GM18511 (cell line): ENCODE measurements around the gene C3orf52.
"Not testable (repeated sequence)": the region's sequence is repeated elsewhere in the genome, so short reads cannot be mapped to it uniquely, and the experiment has no call there.

Experiments used
- ATAC-seq: cut with Tn5 transposase; IDR thresholded peaks from one replicate; pipeline ENCODE4 v1.9.1; 2021; ENCODE audit warnings: mild to moderate bottlenecking, moderate library complexity; ENCODE audit not compliant: unreplicated experiment

Gene C3orf52, protein sequence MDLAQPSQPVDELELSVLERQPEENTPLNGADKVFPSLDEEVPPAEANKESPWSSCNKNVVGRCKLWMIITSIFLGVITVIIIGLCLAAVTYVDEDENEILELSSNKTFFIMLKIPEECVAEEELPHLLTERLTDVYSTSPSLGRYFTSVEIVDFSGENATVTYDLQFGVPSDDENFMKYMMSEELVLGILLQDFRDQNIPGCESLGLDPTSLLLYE

DNA sequence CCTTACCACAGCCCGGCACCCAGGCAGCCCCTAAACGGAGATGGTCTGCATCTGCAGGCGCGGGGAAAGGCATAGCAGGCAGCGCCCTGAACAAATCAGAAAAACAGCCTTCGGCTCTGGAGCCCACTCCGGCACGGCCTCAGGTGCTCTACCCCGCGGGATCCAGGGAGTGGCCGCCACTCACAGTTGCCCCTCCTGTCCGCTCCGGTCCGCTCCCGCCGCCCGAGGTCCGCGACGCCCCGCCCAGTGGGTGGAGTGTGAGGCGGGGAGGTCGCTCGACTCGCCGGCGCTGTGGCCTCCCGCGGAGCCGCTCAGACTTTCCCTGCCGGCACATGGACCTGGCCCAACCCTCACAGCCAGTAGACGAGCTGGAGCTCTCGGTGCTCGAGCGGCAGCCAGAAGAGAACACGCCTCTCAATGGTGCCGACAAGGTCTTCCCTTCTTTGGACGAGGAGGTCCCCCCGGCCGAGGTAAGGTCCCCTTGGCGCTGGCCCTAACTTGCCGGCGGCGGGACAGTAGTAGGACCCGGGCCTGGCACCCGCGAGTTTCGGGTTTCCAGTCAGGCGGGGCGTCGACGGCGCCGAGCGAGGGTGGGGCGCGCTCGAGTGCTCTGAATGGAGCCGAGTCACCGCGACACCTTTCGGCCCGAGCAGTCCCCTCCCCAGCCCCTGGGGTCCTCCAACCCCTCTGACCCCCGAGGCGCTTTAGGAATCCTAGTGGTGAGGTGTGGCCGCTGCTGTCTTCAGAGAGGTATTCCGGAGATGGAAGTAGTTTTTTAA is at the start of gene C3orf52:
C3orf52 (plus strand) TSS at position 314 of the 779 bp plus-strand sequence; CDS start at position 333, 19 bp downstream.
- peak; percentile 86 for ATAC-seq

- not testable (repeated sequence) for ATAC-seq
These were observed 49.0 kb upstream of the C3orf52 start for GRCh38 chr3:112037194-112037593.

DNA sequence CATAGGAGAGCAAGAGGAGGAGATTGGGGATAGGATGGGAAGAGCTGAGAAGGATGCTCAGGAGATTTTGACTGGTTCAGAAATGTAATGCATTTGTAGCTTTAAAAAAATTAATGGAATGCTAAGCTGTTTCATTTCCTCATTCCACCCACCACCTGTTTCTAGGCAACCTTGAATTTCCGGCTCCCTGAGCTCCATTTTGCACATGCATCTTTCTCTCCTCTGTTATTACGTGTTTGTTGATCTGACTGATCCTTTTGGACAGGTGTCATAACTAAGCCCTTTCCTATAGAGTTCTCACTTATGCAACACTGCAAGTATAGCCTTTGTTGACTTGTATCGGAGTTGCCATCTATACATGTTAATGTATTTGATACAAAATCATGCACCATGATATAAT is 47.3 kb upstream of the C3orf52 start:
- ATAC-seq = peak; percentile 55

GRCh38 chr3:112041321-112041720 is 44.9 kb upstream of the C3orf52 start:
- no peak for ATAC-seq

- ATAC-seq = no peak
These were observed 43.3 kb upstream of the C3orf52 start for GRCh38 chr3:112042842-112043280.

DNA sequence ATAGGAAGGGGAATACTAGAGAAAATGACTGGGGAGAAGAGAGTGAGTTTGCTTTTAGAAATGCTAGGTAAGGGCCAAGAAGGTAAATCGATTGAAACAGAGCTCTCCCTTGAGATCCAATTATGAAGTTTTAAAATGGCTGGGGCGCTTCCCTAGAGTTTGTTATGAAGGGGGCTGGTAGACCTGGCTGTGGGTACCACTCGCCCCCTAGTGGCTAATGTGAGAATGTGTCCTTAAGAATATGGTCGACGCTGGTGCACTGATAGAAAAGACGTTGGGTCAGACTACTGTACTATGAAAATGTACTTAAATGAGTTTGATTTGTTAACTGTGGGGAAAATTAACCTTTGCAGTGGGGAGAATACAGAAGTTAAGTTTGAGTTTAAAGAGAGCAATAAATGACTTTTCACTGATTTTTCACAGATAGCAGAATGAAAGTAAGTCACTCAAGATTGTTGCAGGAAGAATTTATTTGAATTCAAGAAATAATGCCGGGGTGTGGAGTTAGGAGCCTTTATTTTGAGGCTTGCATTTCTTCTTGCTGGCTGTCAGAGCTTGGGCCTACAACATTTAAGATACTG is 42.5 kb upstream of the C3orf52 start:
- ATAC-seq = peak; percentile 95

GRCh38 chr3:112046599-112046998 is 39.6 kb upstream of the C3orf52 start:
- ATAC-seq = no peak

- ATAC-seq = no peak
These were observed 38.9 kb upstream of the C3orf52 start for GRCh38 chr3:112047264-112047663.

DNA sequence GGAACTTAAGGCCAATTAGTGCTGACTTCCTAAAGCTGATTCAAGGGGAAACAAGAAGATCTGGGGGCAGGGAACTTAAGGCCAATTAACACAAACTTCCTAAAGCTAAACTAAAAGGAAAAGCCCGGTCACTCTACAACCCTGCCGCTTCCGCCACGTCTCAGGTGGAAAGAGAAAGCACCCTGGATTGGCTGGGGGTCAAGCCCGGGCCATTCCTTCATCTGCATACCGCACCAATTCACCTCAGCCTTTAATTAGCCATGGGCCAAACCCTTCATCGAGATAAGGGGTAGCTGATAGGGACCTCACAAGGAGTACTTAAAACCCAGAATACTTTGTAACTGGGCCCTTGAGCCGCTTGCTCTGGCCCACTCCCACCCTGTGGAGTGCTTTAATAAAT is 37.3 kb upstream of the C3orf52 start:
- ATAC-seq = no peak

DNA sequence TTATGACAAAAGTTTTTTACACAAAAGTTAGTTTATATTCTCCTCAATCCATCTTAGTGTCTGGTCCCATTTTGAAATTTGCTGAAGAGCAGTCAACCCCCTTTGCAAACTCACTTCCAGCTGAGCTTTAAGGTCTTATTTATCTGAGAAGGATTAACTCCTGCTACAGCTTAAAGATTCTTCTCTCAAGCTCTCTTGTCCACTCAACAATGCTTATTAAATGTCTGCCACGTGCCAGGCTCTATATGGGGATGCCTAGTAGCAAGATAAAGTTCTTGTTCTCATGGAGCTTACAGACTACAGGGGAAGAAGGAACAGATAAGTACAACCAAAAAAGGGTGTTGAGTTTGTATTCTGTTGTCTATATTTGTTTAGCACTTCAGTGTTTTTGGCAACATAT is 33.0 kb upstream of the C3orf52 start:
- ATAC-seq = no peak

DNA sequence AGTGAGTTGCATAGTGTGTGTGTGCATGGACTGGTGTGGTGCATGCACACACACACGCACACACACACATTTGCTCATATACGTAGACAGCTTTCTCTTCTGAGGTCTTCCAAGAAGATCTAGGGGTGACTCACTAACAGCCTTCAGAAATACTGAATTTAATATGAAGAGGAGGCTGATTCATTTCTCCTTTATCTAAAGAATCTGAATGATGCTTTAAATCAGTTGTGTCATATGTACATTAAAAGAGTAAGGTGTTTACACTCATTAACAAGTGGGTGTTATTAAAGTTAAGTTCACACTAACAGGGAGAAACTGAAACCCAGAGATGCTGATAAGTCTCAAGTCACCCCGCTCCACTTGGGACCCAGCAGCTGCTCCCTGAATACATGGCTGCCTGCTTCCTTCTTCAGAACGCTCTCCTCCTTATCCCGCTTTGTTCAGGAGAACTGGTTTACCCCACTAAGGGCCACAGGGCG is 29.7 kb upstream of the C3orf52 start:
- ATAC-seq = no peak

- no peak for ATAC-seq
These were observed 26.7 kb upstream of the C3orf52 start for GRCh38 chr3:112059497-112059896.

- ATAC-seq = no peak
These were observed 25.0 kb upstream of the C3orf52 start for GRCh38 chr3:112061152-112061551.

DNA sequence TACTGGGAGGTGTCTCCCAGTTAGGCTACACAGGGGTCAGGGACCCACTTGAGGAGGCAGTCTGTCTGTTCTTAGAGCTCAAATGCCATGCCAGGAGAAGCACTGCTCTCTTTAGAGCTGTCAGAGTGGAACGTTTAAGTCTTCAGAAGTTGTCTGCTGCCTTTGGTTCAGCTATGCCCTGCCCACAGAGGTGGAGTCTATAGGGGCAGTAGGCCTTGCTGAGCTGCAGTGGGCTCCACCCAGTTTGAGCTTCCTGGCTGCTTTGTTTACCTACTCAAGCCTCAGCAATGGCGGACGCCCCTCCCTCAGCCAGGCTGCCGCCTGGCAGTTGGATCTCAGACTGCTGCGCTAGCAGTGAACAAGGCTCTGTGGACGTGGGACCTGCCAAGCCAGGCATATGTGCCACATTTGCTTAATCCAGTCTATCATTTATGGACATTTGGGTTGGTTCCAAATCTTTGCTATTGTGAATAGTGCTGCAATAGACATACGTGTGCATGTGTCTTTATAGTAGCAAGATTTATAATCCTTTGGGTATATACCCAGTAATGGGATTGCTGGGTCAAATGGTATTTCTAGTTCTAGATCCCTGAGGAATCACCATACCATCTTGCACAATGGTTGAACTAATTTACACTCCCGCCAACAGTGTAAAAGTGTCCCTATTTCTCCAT is 13.7 kb upstream of the C3orf52 start:
- ATAC-seq = not testable (repeated sequence)

- no peak for ATAC-seq
These were observed 12.2 kb upstream of the C3orf52 start for GRCh38 chr3:112074006-112074405.

GRCh38 chr3:112074616-112075497 is 11.3 kb upstream of the C3orf52 start:
- ATAC-seq = peak; percentile 91

GRCh38 chr3:112078125-112079083 is 7.8 kb upstream of the C3orf52 start:
- ATAC-seq = peak; percentile 49

DNA sequence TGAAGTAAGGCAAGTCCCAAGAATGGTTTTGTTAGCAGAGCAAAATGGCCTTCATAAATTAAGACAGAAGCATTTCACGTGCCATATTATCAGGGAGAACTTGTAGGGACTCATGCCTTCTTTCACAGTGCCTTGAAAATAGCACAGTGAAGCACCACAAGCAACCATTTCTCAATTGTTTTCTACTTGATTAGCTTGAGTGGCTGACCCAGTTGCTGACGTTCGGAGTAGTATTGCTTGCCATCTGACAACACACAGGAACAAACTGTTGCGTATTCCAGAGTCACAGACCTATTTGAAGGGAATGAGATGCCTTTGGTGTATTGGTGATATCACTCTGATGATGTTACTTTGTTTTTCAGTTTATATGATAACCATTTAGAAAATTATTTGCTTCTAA is 3.0 kb upstream of the C3orf52 start:
- ATAC-seq = no peak
